ENCODE results near the gene SLC2A6.

Gene SLC2A6

DNA sequence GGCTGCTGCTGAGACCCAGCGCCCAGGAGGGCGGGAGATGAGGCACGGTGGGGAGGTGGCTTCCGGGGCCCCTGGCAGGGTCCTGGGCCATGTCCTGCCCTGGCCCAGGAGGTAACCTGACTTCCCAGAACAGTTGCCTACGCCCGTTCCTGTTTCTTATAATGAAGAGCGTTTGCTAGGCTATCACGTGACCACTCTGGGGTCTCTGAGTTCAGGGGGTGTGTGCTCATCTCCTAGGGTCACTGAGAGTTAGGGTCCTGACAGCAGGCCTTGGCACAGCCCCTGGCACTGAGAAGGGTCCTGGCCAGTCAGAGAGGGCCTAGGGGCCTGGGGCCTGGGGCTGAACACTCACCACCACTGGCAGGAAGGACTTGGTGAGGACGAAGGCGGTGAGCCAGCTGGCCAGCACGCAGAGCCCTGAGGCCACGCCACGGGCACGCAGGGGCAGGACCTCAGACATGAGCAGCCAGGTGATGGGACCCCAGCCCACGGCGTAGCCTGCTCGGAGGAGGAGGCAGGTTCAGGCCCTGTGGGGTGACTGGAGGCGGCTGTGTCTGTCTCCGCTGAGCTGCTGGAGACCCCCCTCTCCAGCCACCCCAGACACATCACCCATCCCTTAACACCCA, 6.0 kb downstream of the SLC2A6 start:
- Histone ChIP-seq H3K27me3 (ENCODE audit: insufficient read depth, poor library complexity, severe bottlenecking) (no peaks in the 10 kb centered on the region), H3K4me3 (replicated peaks; ENCODE audit: insufficient read depth, low read length) (no peak overlapping the region), H3K27ac (replicated peaks) (no peak overlapping the region)
- TF ChIP-seq SPI1 (IDR thresholded peaks at IDR 0.05; ENCODE audit: borderline replicate concordance, low read depth) (no peak), GABPA (IDR thresholded peaks at IDR 0.05; ENCODE audit: low read depth) (no peak), CTCF (IDR thresholded peaks at IDR 0.05; ENCODE audit: insufficient read depth, low read length) (no peak), POLR2AphosphoS5 (IDR thresholded peaks at IDR 0.05; ENCODE audit: low read depth) (no peak), REST (IDR thresholded peaks at IDR 0.05; ENCODE audit: insufficient replicate concordance, low read depth) (no peak)
- no peak for DNase-seq (ENCODE audit: low read depth in 1 of 2, low spot score in 1 of 2)

GRCh38 chr9:133472277-133472645, 6.6 kb downstream of the SLC2A6 start:
- no peaks in the 10 kb centered on the region for H3K27me3 ChIP-seq (ENCODE audit: insufficient read depth, poor library complexity, severe bottlenecking)
- DNase-seq (ENCODE audit: low read depth in 1 of 2, low spot score in 1 of 2): no peak
- no peak overlapping the region for H3K4me3 ChIP-seq (replicated peaks; ENCODE audit: insufficient read depth, low read length)
- no peak overlapping the region for H3K27ac ChIP-seq (replicated peaks)
- TF ChIP-seq GABPA (IDR thresholded peaks at IDR 0.05; ENCODE audit: low read depth) (no peak), POLR2AphosphoS5 (IDR thresholded peaks at IDR 0.05; ENCODE audit: low read depth) (no peak), REST (IDR thresholded peaks at IDR 0.05; ENCODE audit: insufficient replicate concordance, low read depth) (no peak), SPI1 (IDR thresholded peaks at IDR 0.05; ENCODE audit: borderline replicate concordance, low read depth) (no peak), CTCF (IDR thresholded peaks at IDR 0.05; ENCODE audit: insufficient read depth, low read length) (no peak)

DNA sequence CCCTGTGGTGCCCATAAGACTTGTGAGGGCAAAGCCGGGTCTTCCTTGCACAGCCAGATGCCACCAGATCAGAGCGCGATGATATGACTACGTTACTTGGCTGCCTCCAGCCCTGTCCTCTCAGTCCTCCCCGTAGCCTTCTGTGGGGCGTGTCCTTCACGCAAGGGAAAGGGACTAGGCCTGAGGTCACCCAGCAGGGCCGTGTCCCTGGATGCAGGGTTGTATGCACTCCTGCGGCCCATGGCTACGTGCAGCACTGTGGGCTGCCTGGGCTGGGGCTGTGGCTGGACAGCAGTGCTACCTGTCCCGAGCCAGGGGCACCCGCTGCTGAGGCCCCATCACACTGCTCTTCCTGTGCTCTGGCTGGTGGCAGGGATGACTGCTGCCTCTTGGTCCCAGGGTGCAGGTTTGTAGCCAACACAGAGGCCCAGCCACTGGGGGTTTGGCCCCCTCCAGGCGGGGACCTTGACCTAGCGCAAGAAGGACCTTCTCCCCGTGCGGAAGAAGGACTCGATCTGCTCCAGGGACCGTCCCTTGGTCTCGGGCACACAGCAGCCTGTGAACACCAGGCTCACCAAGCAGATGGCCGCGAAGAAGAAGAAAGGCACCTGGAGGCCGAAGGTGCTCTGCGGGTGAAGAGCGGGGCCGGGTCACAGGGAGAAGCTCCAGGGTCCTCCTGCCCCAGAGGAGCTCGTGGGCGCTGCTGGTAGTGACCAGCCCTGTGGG, 7.2 kb downstream of the SLC2A6 start:
- TF ChIP-seq REST (IDR thresholded peaks at IDR 0.05; ENCODE audit: insufficient replicate concordance, low read depth) (no peak), SPI1 (IDR thresholded peaks at IDR 0.05; ENCODE audit: borderline replicate concordance, low read depth) (no peak), CTCF (IDR thresholded peaks at IDR 0.05; ENCODE audit: insufficient read depth, low read length) (no peak), GABPA (IDR thresholded peaks at IDR 0.05; ENCODE audit: low read depth) (no peak), POLR2AphosphoS5 (IDR thresholded peaks at IDR 0.05; ENCODE audit: low read depth) (no peak)
- Histone ChIP-seq H3K27ac (replicated peaks) (no peak overlapping the region), H3K27me3 (ENCODE audit: insufficient read depth, poor library complexity, severe bottlenecking) (no peaks in the 10 kb centered on the region), H3K4me3 (replicated peaks; ENCODE audit: insufficient read depth, low read length) (no peak overlapping the region)
- DNase-seq (ENCODE audit: low read depth in 1 of 2, low spot score in 1 of 2): no peak

Measured in HL-60 (cell line).